Endothelial cell of umbilical vein (primary cell): ENCODE results near the gene EPHA8. TPM values are rescaled to one million over a fixed set of nuclear protein-coding genes. Genes with fewer than 3 reads are reported as not detected.

Experiments used
- BruUV-seq: library from RNA; stranded (reverse); fragments of 400-500 nt; replicated peaks from 2 replicates; lab custom pipeline; 2021; lab: Mats Ljungman, UMichigan
- CTCF ChIA-PET: fragments of 300-600, 350-600 bp; sonication (Branson Sonifier 250); formaldehyde crosslinking; loops from one replicate; lab custom pipeline; 2021; ENCODE audit warnings: antibody characterized with exemption, inconsistent platforms; lab: Charles Lee
- POLR2A ChIA-PET: fragments of 300-600, 350-600 bp; sonication (Branson Sonifier 250); formaldehyde crosslinking; loops from one replicate; lab custom pipeline; 2021; ENCODE audit warnings: antibody characterized with exemption, inconsistent platforms; lab: Charles Lee
- DNase-seq: peaks from one replicate; pipeline ENCODE4 v3.0.0-alpha.2; 2011; ENCODE audit warnings: low read depth, low spot score
- FAIRE-seq: peaks from 2 replicates; lab custom pipeline; 2011; peaks lifted over from hg19 to GRCh38; lab: Jason Lieb, UNC
- H2AFZ ChIP-seq: 2 replicates; pipeline ENCODE4 v1.6.0; 2012; ENCODE audit warnings: low read depth, low read length, control low read depth, inconsistent platforms
- H3K27ac ChIP-seq: 2 replicates; pipeline ENCODE4 v1.5.1; 2011; ENCODE audit warnings: low read depth, mild to moderate bottlenecking, control low read depth, low read length, moderate library complexity; ENCODE audit not compliant: insufficient read depth
- H3K27me3 ChIP-seq, 2 experiments: 2 replicates each; pipeline versions ENCODE4 v1.6.0 to v1.6.1; 2011; ENCODE audit warnings: low read length in 2 of 2, mixed read lengths in 1 of 2; ENCODE audit not compliant: control insufficient read depth in 2 of 2, insufficient read depth in 2 of 2
- H3K36me3 ChIP-seq, 2 experiments: 2 replicates in 1 of 2; 3 replicates in 1 of 2; pipeline ENCODE4 v1.5.1; 2011; ENCODE audit warnings: low read length in 2 of 2, mild to moderate bottlenecking in 1 of 2, moderate library complexity in 1 of 2; ENCODE audit not compliant: control insufficient read depth in 2 of 2, insufficient read depth in 2 of 2; ENCODE audit errors: extremely low read depth in 1 of 2
- H3K4me1 ChIP-seq: 3 replicates; pipeline ENCODE4 v1.5.1; 2011; ENCODE audit warnings: mild to moderate bottlenecking, low read length; ENCODE audit not compliant: control insufficient read depth, insufficient read depth; ENCODE audit errors: extremely low read depth
- H3K4me2 ChIP-seq: 2 replicates; pipeline ENCODE4 v1.6.1; 2011; ENCODE audit warnings: low read length, control low read depth, mixed read lengths; ENCODE audit not compliant: insufficient read depth
- H3K4me3 ChIP-seq, 3 experiments: fragments of 200-600 bp in 1 of 3; sonication (generic), shearing (Covaris generic) in 1 of 3; replicated peaks in 1 of 3; 2 replicates each; pipeline ENCODE4 v1.5.1; 2011 to 2016; ENCODE audit warnings: control low read depth in 3 of 3, low read length in 3 of 3, mild to moderate bottlenecking in 2 of 3, inconsistent platforms in 1 of 3, low read depth in 1 of 3, moderate library complexity in 1 of 3; ENCODE audit not compliant: insufficient read depth in 1 of 3
- H3K79me2 ChIP-seq: 2 replicates; pipeline ENCODE4 v1.6.0; 2012; ENCODE audit warnings: low read length, inconsistent platforms; ENCODE audit not compliant: control insufficient read depth, insufficient read depth
- H3K9ac ChIP-seq: replicated peaks from 2 replicates; pipeline ENCODE3; 2011; ENCODE audit warnings: low read length, control low read depth; ENCODE audit not compliant: insufficient read depth; ENCODE audit errors: extremely low read depth
- H3K9me1 ChIP-seq: replicated peaks from 3 replicates; pipeline ENCODE4 v1.6.0; 2011; ENCODE audit warnings: mild to moderate bottlenecking, low read length; ENCODE audit not compliant: control insufficient read depth, insufficient read depth; ENCODE audit errors: extremely low read depth
- H3K9me3 ChIP-seq: replicated peaks from 2 replicates; pipeline ENCODE4 v1.5.1; 2012; ENCODE audit warnings: low read length, inconsistent platforms; ENCODE audit not compliant: control insufficient read depth, insufficient read depth
- H4K20me1 ChIP-seq: replicated peaks from 2 replicates; pipeline ENCODE3; 2011; ENCODE audit warnings: mild to moderate bottlenecking, low read length; ENCODE audit not compliant: control insufficient read depth, insufficient read depth; ENCODE audit errors: extremely low read depth
- EZH2 ChIP-seq: IDR thresholded peaks from 2 replicates; pipeline ENCODE4 v1.6.1; 2012; ENCODE audit warnings: borderline replicate concordance, low read depth, mild to moderate bottlenecking, moderate library complexity, low read length, inconsistent platforms; ENCODE audit not compliant: severe bottlenecking
- FOS ChIP-seq: IDR thresholded peaks from 2 replicates; pipeline ENCODE4 v1.6.1; 2011; ENCODE audit warnings: mild to moderate bottlenecking, low read length, moderate library complexity, borderline replicate concordance; ENCODE audit not compliant: insufficient read depth
- GATA2 ChIP-seq: IDR thresholded peaks from 2 replicates; pipeline ENCODE4 v1.7.0; 2011; ENCODE audit warnings: low read depth, mild to moderate bottlenecking, moderate library complexity, mixed read lengths, low read length; ENCODE audit not compliant: insufficient read length, insufficient read depth
- JUN ChIP-seq: IDR thresholded peaks from 2 replicates; pipeline ENCODE4 v1.6.1; 2011; ENCODE audit warnings: borderline replicate concordance, low read depth; ENCODE audit not compliant: insufficient read length, insufficient read depth
- MYC ChIP-seq: IDR thresholded peaks from one replicate; pipeline ENCODE4 v1.6.1; 2011; ENCODE audit warnings: mild to moderate bottlenecking, low read depth, low read length
- POLR2A ChIP-seq: IDR thresholded peaks from 2 replicates; pipeline ENCODE4 v1.6.1; 2012; ENCODE audit warnings: low read depth, mild to moderate bottlenecking, control low read depth, low read length
- POLR2AphosphoS5 ChIP-seq: IDR thresholded peaks from 2 replicates; pipeline ENCODE4 v1.6.1; 2012; ENCODE audit warnings: low read depth, mild to moderate bottlenecking, control low read depth, low read length, moderate library complexity; ENCODE audit not compliant: insufficient read depth
- dilution Hi-C: fragments of 300-500 bp; cut with MboI; formaldehyde crosslinking; loops from one replicate; pipeline ENCODE4 v1.15.0; 2019; ENCODE audit warnings: low sequenced_read_pairs; ENCODE audit not compliant: extremely low pct_ligation_motif_present
- intact Hi-C: fragments of 100-400 bp; cut with micrococcal nuclease; formaldehyde crosslinking; loops from one replicate; pipeline ENCODE4 v1.10.0; 2022
- polyA plus RNA-seq, 4 experiments: library from polyadenylated mRNA; depleted of rRNA in 3 of 4; stranded (reverse) in 3 of 4; unstranded in 1 of 4; fragments of >200 nt; gene quantifications; 2 replicates each; pipeline versions ENCODE4 v1.2.1 to v1.2.3, GENCODE V29; 2011 to 2012; ENCODE audit warnings: missing spikeins in 1 of 4
- total RNA-seq: library from RNA; stranded (reverse); gene quantifications from 2 replicates; pipeline ENCODE4 v1.2.3, GENCODE V29; 2021
- TF ChIP-seq, protein P1 (sequence below), 2 donors: IDR thresholded peaks; 1 replicate in 1 of 2; 2 replicates in 1 of 2; pipeline ENCODE4 v1.5.1; 2011; ENCODE audit warnings: low read length in 2 of 2, mild to moderate bottlenecking in 2 of 2, moderate library complexity in 2 of 2, control low read depth in 1 of 2, inconsistent platforms in 1 of 2, low read depth in 1 of 2; ENCODE audit not compliant: insufficient read depth in 1 of 2; ENCODE audit errors: extremely low read depth in 1 of 2
- TF ChIP-seq, protein P2 (sequence below): IDR thresholded peaks from 2 replicates; pipeline ENCODE4 v1.6.1; 2011; ENCODE audit not compliant: insufficient read depth, insufficient read length

The EPHA8 gene
- total and polyA plus RNA-seq, 2 donors (not counting 3 experiments of a cell fraction or from before 2014, with no cell fraction given) = not detected

DNA sequence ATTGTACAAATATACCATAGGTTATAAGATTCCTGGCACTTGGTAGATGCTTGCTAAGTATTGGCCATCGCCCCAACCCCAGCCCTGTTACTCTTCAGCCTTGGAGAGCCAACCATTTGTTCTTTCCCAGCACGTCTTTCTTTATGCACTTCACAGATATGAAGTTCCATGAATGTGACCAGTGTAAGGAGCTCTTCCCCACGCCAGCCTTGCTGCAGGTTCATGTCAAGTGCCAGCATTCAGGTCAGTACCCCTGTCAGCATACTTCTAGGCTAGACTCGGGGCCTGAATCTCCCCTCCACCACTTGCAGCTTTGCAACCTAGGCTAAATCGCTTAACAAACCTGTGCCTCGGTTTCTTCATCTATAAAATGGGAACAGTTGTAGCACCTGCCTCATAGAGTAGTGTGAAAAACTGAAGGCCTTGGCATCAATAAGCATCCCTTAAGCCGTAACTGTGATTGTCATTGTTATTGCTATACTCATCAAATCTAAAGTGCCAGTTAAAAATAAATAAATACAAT lies 41.0 kb upstream of the EPHA8 start:
- intact Hi-C loops (no loop called here), dilution Hi-C loops (no loop called here)
- Histone ChIP-seq H3K4me2 (no peak overlapping the region), H3K9me3 (no peaks in the 10 kb centered on the region), H3K27me3 (no peaks in the 10 kb centered on the region), H3K27ac (no peak overlapping the region), H3K9ac (no peak overlapping the region), H3K79me2 (no peaks in the 10 kb centered on the region), H3K4me3 (no peak overlapping the region), H3K36me3 (peaks cover 11 to 42% of the 10 kb centered on the region in 2 experiments), H4K20me1 (no peaks in the 10 kb centered on the region), H3K9me1 (no peaks in the 10 kb centered on the region), H3K4me1 (no peaks in the 10 kb centered on the region), H2AFZ (no peak overlapping the region)
- DNase-seq (no peak), FAIRE-seq (no peak)
- ChIA-PET POLR2A (no interaction called here), CTCF (interaction anchor here (0.7 kb wide), 1 partner anchor 411 kb away, joined by 4 read pairs; no protein-coding TSS in a partner anchor)
- BruUV-seq = no TSS peak
- TF ChIP-seq POLR2A (no peak), FOS (no peak), GATA2 (no peak), MYC (no peak), JUN (no peak), POLR2AphosphoS5 (no peak), EZH2 (no peak)
- TF ChIP-seq, protein P1, sequence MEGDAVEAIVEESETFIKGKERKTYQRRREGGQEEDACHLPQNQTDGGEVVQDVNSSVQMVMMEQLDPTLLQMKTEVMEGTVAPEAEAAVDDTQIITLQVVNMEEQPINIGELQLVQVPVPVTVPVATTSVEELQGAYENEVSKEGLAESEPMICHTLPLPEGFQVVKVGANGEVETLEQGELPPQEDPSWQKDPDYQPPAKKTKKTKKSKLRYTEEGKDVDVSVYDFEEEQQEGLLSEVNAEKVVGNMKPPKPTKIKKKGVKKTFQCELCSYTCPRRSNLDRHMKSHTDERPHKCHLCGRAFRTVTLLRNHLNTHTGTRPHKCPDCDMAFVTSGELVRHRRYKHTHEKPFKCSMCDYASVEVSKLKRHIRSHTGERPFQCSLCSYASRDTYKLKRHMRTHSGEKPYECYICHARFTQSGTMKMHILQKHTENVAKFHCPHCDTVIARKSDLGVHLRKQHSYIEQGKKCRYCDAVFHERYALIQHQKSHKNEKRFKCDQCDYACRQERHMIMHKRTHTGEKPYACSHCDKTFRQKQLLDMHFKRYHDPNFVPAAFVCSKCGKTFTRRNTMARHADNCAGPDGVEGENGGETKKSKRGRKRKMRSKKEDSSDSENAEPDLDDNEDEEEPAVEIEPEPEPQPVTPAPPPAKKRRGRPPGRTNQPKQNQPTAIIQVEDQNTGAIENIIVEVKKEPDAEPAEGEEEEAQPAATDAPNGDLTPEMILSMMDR (IDR thresholded peaks at IDR 0.05; ENCODE audit: extremely low read depth in 1 of 2, insufficient read depth in 1 of 2, low read depth in 1 of 2, low read length in 2 of 2) = no peak
- TF ChIP-seq, protein P2, sequence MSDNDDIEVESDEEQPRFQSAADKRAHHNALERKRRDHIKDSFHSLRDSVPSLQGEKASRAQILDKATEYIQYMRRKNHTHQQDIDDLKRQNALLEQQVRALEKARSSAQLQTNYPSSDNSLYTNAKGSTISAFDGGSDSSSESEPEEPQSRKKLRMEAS = no peak
